Measurements from ENCODE around the gene STAB1. TPM values are rescaled to one million over a fixed set of nuclear protein-coding genes. Genes with fewer than 3 reads are reported as not detected.

Gene STAB1
- polyA plus RNA-seq, 3 donors: 3.8 to 535 (median 15.8) TPM

DNA sequence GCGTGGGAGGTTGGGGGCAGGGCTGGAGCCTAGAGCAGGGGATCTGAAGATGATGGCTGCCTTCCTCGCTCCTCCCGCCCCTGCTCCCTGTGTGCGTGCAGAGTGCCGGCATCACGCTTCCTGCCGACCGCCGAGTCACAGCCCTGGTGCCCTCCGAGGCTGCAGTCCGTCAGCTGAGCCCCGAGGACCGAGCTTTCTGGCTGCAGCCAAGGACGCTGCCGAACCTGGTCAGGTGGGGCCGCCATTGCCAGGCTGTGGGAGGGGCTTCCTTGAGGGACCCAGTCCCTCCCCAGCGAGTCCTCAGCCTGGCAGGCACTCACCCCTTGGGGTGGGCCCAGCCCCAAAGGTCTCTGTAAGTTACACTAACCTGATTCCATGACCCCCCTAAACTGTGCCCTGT, 17.6 kb downstream of the STAB1 start:
- Histone ChIP-seq H2AFZ (ENCODE audit: insufficient read depth, low read depth, low read length, poor library complexity, severe bottlenecking) (no peak overlapping the region), H3K36me3 (replicated peaks in 1 of 2; ENCODE audit: control insufficient read depth in 1 of 2, insufficient read depth in 2 of 2, low read length in 2 of 2) (peaks cover 97 to 98% of the 10 kb centered on the region in 2 donors)
- intact Hi-C loops (cut with micrococcal nuclease): no loop called here

DNA sequence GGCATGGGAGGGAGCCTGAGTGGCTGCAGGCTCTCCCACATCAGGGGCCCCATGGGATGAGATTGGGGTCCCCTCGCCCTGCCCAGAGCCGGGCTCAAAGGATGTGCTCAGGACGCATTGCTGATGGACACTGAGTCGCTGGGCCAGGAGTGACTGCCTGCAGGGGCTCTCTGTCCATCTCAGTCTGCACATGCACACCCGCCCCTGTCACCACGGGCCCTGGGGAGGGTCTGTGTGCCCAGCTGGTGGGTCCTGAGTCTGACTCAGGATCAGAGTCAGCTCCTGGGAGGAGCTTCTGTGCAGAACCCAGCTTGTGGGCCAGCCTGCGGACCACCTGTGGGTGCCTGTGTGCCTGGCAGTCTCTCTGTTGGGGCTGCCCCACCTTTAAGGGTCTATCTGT, 18.1 kb downstream of the STAB1 start:
- peaks cover 0 to 3% (median 2%) of the 10 kb centered on the region in 3 donors for H3K27me3 Mint-ChIP-seq (ENCODE audit: low read depth in 3 of 3)
- H3K4me3 Mint-ChIP-seq: no peak overlapping the region
- Histone ChIP-seq H3K27me3 (ENCODE audit: control insufficient read depth in 2 of 2, insufficient read depth in 2 of 2, low read length in 2 of 2) (no peaks in the 10 kb centered on the region), H3K4me1 (ENCODE audit: control insufficient read depth in 1 of 2, insufficient read depth in 2 of 2, low read length in 2 of 2) (no peaks in the 10 kb centered on the region), H3K9me3 (replicated peaks in 1 of 2; ENCODE audit: control insufficient read depth in 1 of 2, insufficient read depth in 1 of 2, low read length in 2 of 2) (no peaks in the 10 kb centered on the region), H3K9ac (ENCODE audit: insufficient read depth, low read length, poor library complexity, severe bottlenecking) (no peak overlapping the region), H3K79me2 (ENCODE audit: insufficient read depth, low read length) (no peaks in the 10 kb centered on the region), H3K27ac (ENCODE audit: low read depth in 1 of 2, low read length in 2 of 2) (no peak overlapping the region), H3K36me3 (replicated peaks in 1 of 2; ENCODE audit: control insufficient read depth in 1 of 2, insufficient read depth in 2 of 2, low read length in 2 of 2) (peaks cover 97 to 98% of the 10 kb centered on the region in 2 donors), H3K4me3 (replicated peaks in 1 of 3; ENCODE audit: low read depth in 2 of 3, low read length in 3 of 3) (no peak overlapping the region), H2AFZ (ENCODE audit: insufficient read depth, low read depth, low read length, poor library complexity, severe bottlenecking) (no peak overlapping the region), H4K20me1 (ENCODE audit: insufficient read depth, low read length) (peaks cover 16% of the 10 kb centered on the region), H3K4me2 (replicated peaks; ENCODE audit: extremely low read depth, low read length, poor library complexity, severe bottlenecking) (no peak overlapping the region)
- intact Hi-C loops (cut with micrococcal nuclease): no loop called here
- DNase-seq: no peak
- WGBS (ENCODE audit: insufficient coverage): 98% methylated on average over 7 of the region's 7 CpGs
- no peaks in the 10 kb centered on the region for H3K9me3 Mint-ChIP-seq
- TF ChIP-seq, protein P1, sequence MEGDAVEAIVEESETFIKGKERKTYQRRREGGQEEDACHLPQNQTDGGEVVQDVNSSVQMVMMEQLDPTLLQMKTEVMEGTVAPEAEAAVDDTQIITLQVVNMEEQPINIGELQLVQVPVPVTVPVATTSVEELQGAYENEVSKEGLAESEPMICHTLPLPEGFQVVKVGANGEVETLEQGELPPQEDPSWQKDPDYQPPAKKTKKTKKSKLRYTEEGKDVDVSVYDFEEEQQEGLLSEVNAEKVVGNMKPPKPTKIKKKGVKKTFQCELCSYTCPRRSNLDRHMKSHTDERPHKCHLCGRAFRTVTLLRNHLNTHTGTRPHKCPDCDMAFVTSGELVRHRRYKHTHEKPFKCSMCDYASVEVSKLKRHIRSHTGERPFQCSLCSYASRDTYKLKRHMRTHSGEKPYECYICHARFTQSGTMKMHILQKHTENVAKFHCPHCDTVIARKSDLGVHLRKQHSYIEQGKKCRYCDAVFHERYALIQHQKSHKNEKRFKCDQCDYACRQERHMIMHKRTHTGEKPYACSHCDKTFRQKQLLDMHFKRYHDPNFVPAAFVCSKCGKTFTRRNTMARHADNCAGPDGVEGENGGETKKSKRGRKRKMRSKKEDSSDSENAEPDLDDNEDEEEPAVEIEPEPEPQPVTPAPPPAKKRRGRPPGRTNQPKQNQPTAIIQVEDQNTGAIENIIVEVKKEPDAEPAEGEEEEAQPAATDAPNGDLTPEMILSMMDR (IDR thresholded peaks at IDR 0.05): no peak
- peaks cover 87 to 97% of the 10 kb centered on the region in 2 donors for H3K36me3 Mint-ChIP-seq
- H3K27ac Mint-ChIP-seq: no peak overlapping the region
- no peaks in the 10 kb centered on the region for H3K4me1 Mint-ChIP-seq

More for the DNA sequence above, 17.6 kb downstream of the STAB1 start:
- no peak overlapping the region for H3K4me2 ChIP-seq (replicated peaks; ENCODE audit: extremely low read depth, low read length, poor library complexity, severe bottlenecking)
- 94% methylated on average over 13 of the region's 17 CpGs for WGBS (ENCODE audit: insufficient coverage)
- H3K27me3 ChIP-seq (ENCODE audit: control insufficient read depth in 2 of 2, insufficient read depth in 2 of 2, low read length in 2 of 2): no peaks in the 10 kb centered on the region
- Mint-ChIP-seq H3K9me3 (no peaks in the 10 kb centered on the region), H3K27ac (no peak overlapping the region), H3K27me3 (ENCODE audit: low read depth in 3 of 3) (peaks cover 0 to 3% (median 2%) of the 10 kb centered on the region in 3 donors), H3K4me3 (no peak overlapping the region), H3K36me3 (peaks cover 87 to 97% of the 10 kb centered on the region in 2 donors), H3K4me1 (no peaks in the 10 kb centered on the region)
- H3K9ac ChIP-seq (ENCODE audit: insufficient read depth, low read length, poor library complexity, severe bottlenecking): no peak overlapping the region
- no peaks in the 10 kb centered on the region for H3K9me3 ChIP-seq (replicated peaks in 1 of 2; ENCODE audit: control insufficient read depth in 1 of 2, insufficient read depth in 1 of 2, low read length in 2 of 2)
- no peaks in the 10 kb centered on the region for H3K79me2 ChIP-seq (ENCODE audit: insufficient read depth, low read length)
- H3K4me3 ChIP-seq (replicated peaks in 1 of 3; ENCODE audit: low read depth in 2 of 3, low read length in 3 of 3): no peak overlapping the region
- no peaks in the 10 kb centered on the region for H3K4me1 ChIP-seq (ENCODE audit: control insufficient read depth in 1 of 2, insufficient read depth in 2 of 2, low read length in 2 of 2)
- no peak for DNase-seq
- TF ChIP-seq, protein P1 (IDR thresholded peaks at IDR 0.05): no peak
- no peak overlapping the region for H3K27ac ChIP-seq (ENCODE audit: low read depth in 1 of 2, low read length in 2 of 2)
- peaks cover 16% of the 10 kb centered on the region for H4K20me1 ChIP-seq (ENCODE audit: insufficient read depth, low read length)

Data from CD14-positive monocyte (primary cell).